HepG2 (cell line): Measurements from ENCODE around the gene SAMD8. TPM values are rescaled to one million over a fixed set of nuclear protein-coding genes. Genes with fewer than 3 reads are reported as not detected.

Source experiments
- AFF4 ChIP-seq: sonication (generic); formaldehyde crosslinking; IDR thresholded peaks from 2 replicates; pipeline ENCODE4 v1.4.0; 2020; ENCODE audit warnings: missing genetic modification reagents
- CREB3 ChIP-seq: sonication (generic); formaldehyde crosslinking; IDR thresholded peaks from 2 replicates; pipeline ENCODE4 v1.5.0; 2020; ENCODE audit warnings: missing genetic modification reagents
- GRHL1 ChIP-seq: sonication (generic); formaldehyde crosslinking; conservative IDR thresholded peaks from 2 replicates; pipeline ENCODE4 v1.8.0; 2022; ENCODE audit warnings: missing genetic modification reagents
- MBD4 ChIP-seq: IDR thresholded peaks from 2 replicates; pipeline ENCODE4 v1.6.1; 2012; ENCODE audit warnings: low read length, inconsistent platforms, borderline replicate concordance
- NR2C2 ChIP-seq: sonication (generic); formaldehyde crosslinking; IDR thresholded peaks from 2 replicates; pipeline ENCODE4 v1.4.0; 2020; ENCODE audit warnings: missing genetic modification reagents, mild to moderate bottlenecking, moderate library complexity, borderline replicate concordance
- TRIM24 ChIP-seq: sonication (generic); formaldehyde crosslinking; IDR thresholded peaks from 2 replicates; pipeline ENCODE4 v1.8.0; 2022; ENCODE audit warnings: mild to moderate bottlenecking, missing genetic modification reagents
- ZNF280D ChIP-seq: sonication (generic); formaldehyde crosslinking; IDR thresholded peaks from 2 replicates; pipeline ENCODE4 v1.5.1; 2020; ENCODE audit warnings: mild to moderate bottlenecking, missing genetic modification reagents
- ZNF512 ChIP-seq: sonication (generic); formaldehyde crosslinking; IDR thresholded peaks from 2 replicates; pipeline ENCODE4 v1.4.0; 2020; ENCODE audit warnings: mild to moderate bottlenecking, missing genetic modification reagents
- ZNF572 ChIP-seq: sonication (generic); formaldehyde crosslinking; IDR thresholded peaks from 2 replicates; pipeline ENCODE4 v1.5.1; 2020; ENCODE audit warnings: mild to moderate bottlenecking, missing genetic modification reagents
- ZNF788 ChIP-seq: sonication (generic); formaldehyde crosslinking; IDR thresholded peaks from 2 replicates; pipeline ENCODE4 v1.5.0; 2020; ENCODE audit warnings: mild to moderate bottlenecking, missing genetic modification reagents, borderline replicate concordance
- ZNF800 ChIP-seq: sonication (generic); formaldehyde crosslinking; IDR thresholded peaks from 2 replicates; pipeline ENCODE4 v1.4.0; 2020; ENCODE audit warnings: missing genetic modification reagents
- polyA plus RNA-seq, 8 experiments: library from polyadenylated mRNA; depleted of rRNA in 3 of 8; stranded (reverse) in 7 of 8; unstranded in 1 of 8; fragments of >200 nt; fragmentation: Illumina TruSeq in 4 of 8; extraction: Trizol in 4 of 8; gene quantifications; 2 replicates each; pipeline versions ENCODE4 v1.2.1 to v1.2.3, GENCODE V29; 2011 to 2016; ENCODE audit warnings: low read depth in 4 of 8, missing spikeins in 1 of 8, mixed read lengths in 1 of 8; ENCODE audit not compliant: insufficient read depth in 1 of 8
- total RNA-seq, 5 experiments: library from RNA; depleted of rRNA; stranded (reverse); fragments of >200 nt; fragmentation: Illumina TruSeq; extraction: Trizol; gene quantifications; 2 replicates each; pipeline ENCODE4 v1.2.3, GENCODE V29; 2016; ENCODE audit warnings: low read depth in 1 of 5

SAMD8 gene
- total and polyA plus RNA-seq, 2 of the 13 experiments (the other 11 are each of a cell fraction or from before 2014, with no cell fraction given), result 10.4 to 13.2 TPM

GRCh38 chr10:75099952-75100763 is 11.3 kb upstream of the SAMD8 start (continued):
- TF ChIP-seq GRHL1 (CRISPR knock-in tag) (no peak), MBD4 (no peak), NR2C2 (CRISPR knock-in tag) (peak; percentile 35; the same call in 1 of the 2 replicates), ZNF572 (CRISPR knock-in tag) (0 out of 2 replicates have a peak, but pooled peaks have one; percentile 52), CREB3 (CRISPR knock-in tag) (no peak), TRIM24 (CRISPR knock-in tag) (no peak), ZNF280D (CRISPR knock-in tag) (no peak), ZNF800 (CRISPR knock-in tag) (no peak), ZNF512 (CRISPR knock-in tag) (no peak), ZNF788 (CRISPR knock-in tag) (no peak), AFF4 (CRISPR knock-in tag) (no peak)
